Activated CD4-positive, alpha-beta T cell treated with anti-CD3 and anti-CD28 coated beads, Interleukin-2, amount 50 U/mL, for 48 hours (primary cell): ENCODE data around the gene SNRPE.
A peak's percentile ranks its signal among the peaks of the same experiment; 100 is the strongest.
"Not testable (repeated sequence)": the region's sequence is repeated elsewhere in the genome, so short reads cannot be mapped to it uniquely, and the experiment has no call there.

ENCODE experiments used
- DNase-seq, 2 experiments: peaks; one replicate each; pipeline ENCODE4 v3.0.0-alpha.2; 2020

SNRPE gene

GRCh38 chr1:203861379-203862184, at the start of gene SNRPE:
SNRPE (plus strand) TSS chr1:203861599; CDS start chr1:203861660, 61 bp downstream.
- peak; percentile 93 to 94 for DNase-seq

- DNase-seq, result no peak
These were observed 47.6 kb upstream of the SNRPE start for GRCh38 chr1:203813581-203814341.

GRCh38 chr1:203818399-203818798, 43.0 kb upstream of the SNRPE start:
- DNase-seq, result no peak

GRCh38 chr1:203823306-203823705, 38.1 kb upstream of the SNRPE start:
- DNase-seq, result no peak

- no peak for DNase-seq
These were observed 35.2 kb upstream of the SNRPE start for GRCh38 chr1:203826175-203826574.

GRCh38 chr1:203828002-203828401, 33.4 kb upstream of the SNRPE start:
- no peak for DNase-seq

- DNase-seq, result no peak
These were observed 32.9 kb upstream of the SNRPE start for GRCh38 chr1:203828503-203828902.

GRCh38 chr1:203829247-203829646, 32.2 kb upstream of the SNRPE start:
- DNase-seq, result not testable (repeated sequence)

- DNase-seq, result no peak
These were observed 25.9 kb upstream of the SNRPE start for GRCh38 chr1:203835476-203835875.

- no peak for DNase-seq
These were observed 22.3 kb upstream of the SNRPE start for GRCh38 chr1:203839081-203839480.

- no peak for DNase-seq
These were observed 21.1 kb upstream of the SNRPE start for GRCh38 chr1:203840208-203840808.

GRCh38 chr1:203842559-203842876, 18.9 kb upstream of the SNRPE start:
- no peak for DNase-seq

- no peak for DNase-seq
These were observed 18.0 kb upstream of the SNRPE start for GRCh38 chr1:203843435-203843834.

- DNase-seq, result not testable (repeated sequence)
These were observed 8.3 kb upstream of the SNRPE start for GRCh38 chr1:203853112-203853511.

GRCh38 chr1:203858055-203858454, 3.3 kb upstream of the SNRPE start:
- DNase-seq, result no peak

GRCh38 chr1:203858975-203859374, 2.4 kb upstream of the SNRPE start:
- DNase-seq, result no peak

- DNase-seq, result no peak
These were observed 888 bp upstream of the SNRPE start for GRCh38 chr1:203860396-203861025.

- DNase-seq, result no peak
These were observed 6.4 kb downstream of the SNRPE start for GRCh38 chr1:203867802-203868201.

GRCh38 chr1:203870245-203870644, 8.8 kb downstream of the SNRPE start:
- DNase-seq, result no peak

GRCh38 chr1:203871114-203871880, 9.9 kb downstream of the SNRPE start:
- DNase-seq, result no peak

- no peak for DNase-seq
These were observed 11.7 kb downstream of the SNRPE start for GRCh38 chr1:203873094-203873493.

- no peak for DNase-seq
These were observed 17.0 kb downstream of the SNRPE start for GRCh38 chr1:203878422-203878821.

GRCh38 chr1:203880606-203881005, 19.2 kb downstream of the SNRPE start:
- DNase-seq, result no peak
